A549 (cell line): ENCODE measurements around the gene OCIAD2.

ENCODE experiments used
- CBX2 ChIP-seq: fragments of 200-600 bp; sonication (generic); IDR thresholded peaks from 2 replicates; pipeline ENCODE4 v1.6.1; 2016; ENCODE audit warnings: low read depth, mild to moderate bottlenecking, borderline replicate concordance
- CHD4 ChIP-seq: fragments of 200-600 bp; sonication (generic); IDR thresholded peaks from 2 replicates; pipeline ENCODE4 v1.6.1; 2016; ENCODE audit warnings: antibody characterized with exemption, mild to moderate bottlenecking, borderline replicate concordance
- CTCF ChIP-seq: fragments of >200 bp; sonication (Bioruptor Twin); formaldehyde crosslinking; IDR thresholded peaks from 3 replicates; pipeline ENCODE4 v1.5.1; 2016
- EHF ChIP-seq: fragments of 250-450 bp; sonication (Bioruptor Pico); IDR thresholded peaks from 2 replicates; pipeline ENCODE4 v1.5.0; 2020; ENCODE audit warnings: mild to moderate bottlenecking
- ELK1 ChIP-seq: fragments of 150-350 bp; IDR thresholded peaks from 2 replicates; pipeline ENCODE4 v1.6.1; 2014; ENCODE audit warnings: low read depth, mild to moderate bottlenecking, low read length
- ESRRA ChIP-seq: fragments of 150-350 bp; IDR thresholded peaks from 2 replicates; pipeline ENCODE4 v1.6.1; 2014; ENCODE audit warnings: mild to moderate bottlenecking, low read length, borderline replicate concordance
- HMGXB4 ChIP-seq: fragments of 250-450 bp; sonication (Bioruptor Pico); IDR thresholded peaks from 2 replicates; pipeline ENCODE4 v1.5.0; 2021; ENCODE audit warnings: mild to moderate bottlenecking, moderate library complexity, borderline replicate concordance
- HOXA7 ChIP-seq: fragments of 250-450 bp; sonication (Bioruptor Pico); IDR thresholded peaks from 2 replicates; pipeline ENCODE4 v1.5.0; 2020; ENCODE audit warnings: mild to moderate bottlenecking, moderate library complexity
- POLR2A ChIP-seq: IDR thresholded peaks from 2 replicates; pipeline ENCODE4 v1.6.1; 2012; ENCODE audit warnings: mild to moderate bottlenecking, low read length
- RARB ChIP-seq: fragments of 250-450 bp; sonication (Bioruptor Pico); IDR thresholded peaks from 2 replicates; pipeline ENCODE4 v1.8.0; 2021; ENCODE audit warnings: mild to moderate bottlenecking, moderate library complexity
- REST ChIP-seq: fragments of 200-600 bp; sonication (generic); IDR thresholded peaks from 2 replicates; pipeline ENCODE4 v1.6.1; 2016; ENCODE audit warnings: antibody characterized with exemption, mild to moderate bottlenecking, moderate library complexity
- TFCP2L1 ChIP-seq: fragments of 250-450 bp; sonication (Bioruptor Pico); IDR thresholded peaks from 2 replicates; pipeline ENCODE4 v1.5.0; 2021; ENCODE audit warnings: mild to moderate bottlenecking
- ZC3H11A ChIP-seq: fragments of 450-650 bp; IDR thresholded peaks from 2 replicates; pipeline ENCODE4 v1.6.1; 2014; ENCODE audit warnings: antibody characterized with exemption, mild to moderate bottlenecking

GRCh38 chr4:48908687-48909086, 2.1 kb upstream of the OCIAD2 start:
- TF ChIP-seq CTCF, result no peak
- TF ChIP-seq EHF (CRISPR knock-in tag), result no peak
- TF ChIP-seq HOXA7 (CRISPR knock-in tag), result no peak
- TF ChIP-seq ESRRA, result no peak
- no peak for TF ChIP-seq RARB
- no peak for TF ChIP-seq HMGXB4
- no peak for TF ChIP-seq REST
- no peak for TF ChIP-seq ZC3H11A
- TF ChIP-seq CBX2, result no peak
- no peak for TF ChIP-seq CHD4
- TF ChIP-seq POLR2A, result no peak
- no peak for TF ChIP-seq ELK1
- no peak for TF ChIP-seq TFCP2L1
